Hematopoietic multipotent progenitor cell treated with erythropoietin and hydrocortisone succinate and interleukin-3 and kit ligand, for 4 days (in vitro differentiated cells): ENCODE measurements around the gene CPHXL2.

Experiments used
- DNase-seq: peaks from one replicate; pipeline ENCODE4 v3.0.0-alpha.2; 2015

CPHXL2 gene

DNA sequence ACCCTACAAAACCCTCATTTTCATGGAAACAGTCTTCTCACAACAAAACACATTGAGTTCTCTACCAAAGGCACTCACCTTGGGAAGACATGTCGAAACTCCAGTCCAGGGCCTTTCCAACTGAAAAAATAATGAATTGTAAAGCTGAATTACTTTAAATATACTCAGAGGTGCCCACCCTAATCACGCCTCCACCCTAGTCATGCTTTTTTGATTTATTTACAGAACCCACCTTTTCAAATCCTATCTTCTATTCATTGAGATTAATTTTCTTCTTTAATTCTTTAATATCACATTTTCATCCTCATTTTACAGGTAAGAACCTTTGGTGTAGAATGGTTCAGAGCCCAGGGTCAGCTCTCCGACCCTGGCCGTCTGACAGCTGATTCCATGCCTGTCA, at the start of gene CPHXL2:
CPHXL2 (minus strand) TSS at position 101 of the 400 bp plus-strand sequence; CDS start at position 91, 10 bp downstream.
- DNase-seq, result no peak

DNA sequence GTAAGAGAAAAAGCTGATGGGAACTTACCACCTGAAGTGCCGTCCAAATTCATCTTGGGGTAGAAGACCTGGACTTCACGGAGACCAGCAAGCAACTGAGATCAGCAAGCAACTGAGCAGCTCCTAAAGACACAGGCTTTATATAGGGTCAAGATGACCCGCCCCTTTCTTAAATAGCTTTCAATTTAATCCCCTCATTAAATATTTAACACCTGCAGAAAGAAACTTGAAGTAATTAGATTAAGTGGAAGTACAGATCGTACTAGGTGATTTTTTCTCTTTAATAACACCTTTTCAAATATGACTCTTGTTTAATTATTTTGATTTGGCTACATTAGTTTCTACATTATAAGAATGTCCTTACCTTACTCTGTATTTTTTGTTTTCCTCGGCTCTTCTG, 49.6 kb upstream of the CPHXL2 start, which contains the start of gene CPHXL:
CPHXL (minus strand) TSS at position 101 of the 400 bp plus-strand sequence; CDS start at position 53, 48 bp downstream.
- no peak for DNase-seq

DNA sequence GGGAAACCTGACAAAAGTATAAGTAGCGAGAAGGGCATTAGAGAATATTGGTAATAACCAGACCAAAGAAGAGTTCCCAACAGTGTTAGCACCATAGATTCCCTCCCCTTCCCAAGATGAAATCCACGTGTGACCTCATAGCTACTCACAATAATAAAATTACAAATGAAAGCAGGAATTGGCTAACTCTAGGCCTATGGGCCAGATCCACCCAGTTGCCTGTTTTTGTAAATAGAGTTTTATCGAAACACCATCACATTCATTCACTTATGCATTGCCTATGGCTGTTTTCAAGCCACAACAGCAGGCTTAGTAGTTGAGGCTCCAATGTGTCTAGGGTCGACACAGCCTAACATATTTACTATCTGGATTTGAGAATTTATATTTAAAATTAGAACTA, 41.6 kb upstream of the CPHXL2 start:
- no peak for DNase-seq

DNA sequence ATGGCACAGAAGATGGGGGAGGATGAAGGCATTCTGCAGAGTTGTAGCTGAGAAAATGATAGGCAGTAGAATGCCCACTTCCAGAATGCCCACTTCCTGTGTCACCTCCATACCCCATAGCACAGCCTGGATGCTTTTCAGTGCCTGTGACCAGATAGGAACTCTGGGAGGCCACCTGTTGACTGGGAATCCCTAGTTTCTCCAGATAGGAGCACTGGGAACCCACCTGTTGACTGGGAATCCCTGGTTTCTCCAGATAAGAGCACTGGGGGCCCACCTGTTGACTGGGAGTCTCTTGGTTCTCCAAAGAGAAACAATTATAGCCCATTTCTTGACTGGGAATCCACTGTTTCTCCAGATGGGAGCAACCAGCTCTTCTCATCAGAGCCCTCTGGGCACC, 37.9 kb upstream of the CPHXL2 start:
- DNase-seq, result no peak

DNA sequence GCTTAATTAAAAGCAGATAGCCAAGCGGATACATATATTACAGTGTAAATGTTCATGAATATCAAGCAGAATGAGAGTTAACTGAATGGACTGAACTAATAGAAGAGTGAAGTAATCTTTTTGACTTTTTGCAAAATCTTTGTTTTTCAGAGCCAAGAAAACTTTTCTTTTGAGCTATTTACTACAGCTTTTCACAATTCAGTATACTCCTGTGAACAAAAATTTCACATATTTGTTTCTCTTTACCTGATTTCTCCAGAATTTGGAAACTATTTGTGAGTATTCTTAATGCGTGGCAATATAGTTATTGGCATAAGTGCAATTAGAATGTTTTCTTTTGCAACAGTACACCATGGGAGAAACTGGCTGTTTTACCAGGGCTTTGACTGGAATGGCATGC, 33.5 kb upstream of the CPHXL2 start:
- peak; percentile 3 for DNase-seq

DNA sequence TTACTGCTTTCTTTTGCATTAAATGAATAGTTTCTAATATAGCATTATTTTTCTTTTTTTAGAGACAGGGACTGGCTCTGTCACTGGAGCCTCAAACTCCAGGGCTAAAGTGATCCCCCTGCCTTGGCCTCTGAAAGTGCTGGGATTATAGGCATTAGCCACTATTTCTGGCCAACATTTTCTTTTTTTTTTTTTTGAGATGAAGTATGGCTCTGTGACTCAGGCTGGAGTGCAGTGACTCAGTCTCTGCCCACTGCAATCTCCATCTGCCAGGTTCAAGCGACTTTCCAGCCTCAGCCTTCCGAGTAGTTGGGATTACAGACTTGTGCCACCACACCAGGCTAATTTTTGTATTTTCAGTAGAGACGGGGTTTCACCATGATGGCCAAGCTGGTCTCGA, 26.5 kb upstream of the CPHXL2 start:
- DNase-seq, result no peak

DNA sequence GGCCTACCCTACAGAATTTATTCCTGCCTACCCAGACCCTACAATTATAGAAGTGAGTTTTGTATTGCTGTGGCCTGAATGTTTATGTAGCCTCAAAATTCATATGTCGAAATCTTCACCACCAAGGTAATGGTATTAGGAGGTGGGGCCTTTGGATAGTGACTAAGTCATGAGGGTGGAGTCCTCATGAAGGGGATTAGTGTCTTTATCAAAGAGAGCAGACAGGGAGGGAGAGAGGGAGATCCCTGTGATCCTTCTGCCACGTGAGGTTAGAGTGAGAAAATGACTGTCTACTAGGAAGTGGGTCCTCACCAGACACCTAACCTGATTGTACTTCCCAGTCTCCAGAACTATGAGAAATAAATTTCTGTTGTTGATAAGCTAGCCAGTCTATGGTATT, 25.4 kb upstream of the CPHXL2 start:
- DNase-seq, result peak; percentile 44

DNA sequence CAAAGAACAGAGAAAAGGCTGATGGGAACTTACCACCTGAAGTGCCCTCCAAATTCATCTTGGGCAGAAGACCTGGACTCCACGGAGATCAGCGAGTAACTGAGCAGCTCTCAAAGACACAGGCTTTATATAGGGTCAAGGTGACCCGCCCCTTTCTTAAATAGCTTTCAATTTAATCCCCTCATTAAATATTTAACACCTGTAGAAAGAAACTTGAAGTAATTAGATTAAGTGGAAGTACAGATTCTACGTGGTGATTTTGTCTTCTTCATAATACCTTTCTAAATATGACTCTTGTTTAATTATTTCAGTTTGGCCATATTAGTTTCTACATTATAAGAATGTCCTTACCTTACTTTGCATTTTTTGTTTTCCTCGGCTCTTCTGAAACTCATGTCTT, 24.6 kb upstream of the CPHXL2 start, which contains the start of gene DUXB:
DUXB (minus strand) TSS at position 101 of the 400 bp plus-strand sequence; CDS start at position 58, 43 bp downstream.
- DNase-seq, result no peak

DNA sequence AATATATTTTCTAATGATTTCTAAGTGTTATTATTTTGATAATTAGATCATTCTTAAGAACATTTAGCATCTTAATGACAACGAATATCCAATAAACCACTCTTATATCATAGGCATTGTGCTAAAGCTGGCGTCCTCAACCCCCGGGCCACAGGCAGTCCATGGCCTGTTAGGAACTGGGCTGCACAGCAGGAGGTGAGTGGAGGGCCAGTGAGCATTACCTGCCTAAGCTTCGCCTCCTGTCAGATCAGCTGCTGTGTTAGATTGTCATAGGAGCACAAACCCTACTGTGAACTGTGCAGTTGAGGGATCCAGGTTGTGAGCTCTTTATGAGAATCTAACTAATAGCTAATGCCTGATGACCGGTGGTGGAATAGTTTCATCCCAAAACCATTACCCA, 20.8 kb upstream of the CPHXL2 start:
- DNase-seq, result no peak

DNA sequence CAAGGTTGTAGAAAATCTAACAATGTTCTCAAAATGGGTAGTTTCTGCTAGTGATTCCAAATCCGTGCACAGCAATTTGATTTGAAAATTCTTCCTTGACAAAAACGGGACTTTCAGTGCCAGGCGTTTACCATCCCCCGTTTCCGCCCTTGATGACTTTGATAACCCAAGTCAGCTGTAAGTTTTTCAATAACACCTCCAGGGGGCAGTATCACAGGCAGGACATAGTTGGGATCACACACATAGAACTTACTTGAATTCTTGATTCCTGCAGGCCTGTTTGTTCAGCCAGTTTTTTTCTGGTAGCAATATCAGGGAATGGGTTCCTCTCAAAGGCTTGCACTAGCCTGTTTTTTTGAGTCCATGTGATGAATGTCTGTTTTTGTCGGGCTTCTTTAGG, 18.9 kb upstream of the CPHXL2 start:
- DNase-seq, result peak; percentile 25

DNA sequence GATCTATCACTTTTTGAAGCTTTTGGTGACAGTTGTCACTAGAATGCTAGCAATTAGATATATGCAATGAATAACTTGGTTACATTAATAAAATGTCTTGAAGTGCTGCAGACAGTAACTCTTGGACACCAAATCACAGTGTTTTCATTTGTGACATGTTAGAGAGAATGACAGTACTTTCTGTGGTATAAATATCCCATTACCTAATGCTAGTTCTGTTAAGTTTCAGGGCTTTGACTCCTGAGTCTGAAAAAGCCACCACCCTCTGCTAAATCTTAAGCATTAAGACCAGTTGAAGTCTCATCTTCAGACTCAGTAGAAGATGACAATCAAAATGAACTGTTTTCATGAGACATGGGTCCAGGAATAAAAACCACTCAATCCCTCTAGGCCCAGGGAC, 10.6 kb upstream of the CPHXL2 start:
- DNase-seq, result no peak

DNA sequence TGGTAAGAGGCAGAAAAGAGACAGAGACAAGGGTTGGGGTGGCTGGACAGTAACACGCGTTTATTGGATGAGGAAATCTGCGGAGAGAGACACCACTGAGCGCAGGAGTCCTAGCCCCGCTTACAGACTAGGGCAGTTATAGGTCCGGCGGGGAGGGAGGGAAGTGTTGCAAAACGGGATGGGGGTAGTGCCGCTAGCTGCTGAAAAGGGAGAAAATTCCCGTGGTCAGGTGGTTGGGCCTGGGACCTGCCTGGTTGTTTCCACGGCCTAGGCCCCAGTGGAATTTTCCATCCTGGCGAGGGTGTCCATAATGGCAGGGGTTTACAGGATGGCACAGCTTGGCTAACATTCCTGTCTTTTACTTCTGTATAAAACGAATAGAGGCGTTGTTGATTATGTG, 5.5 kb upstream of the CPHXL2 start:
- DNase-seq, result no peak

DNA sequence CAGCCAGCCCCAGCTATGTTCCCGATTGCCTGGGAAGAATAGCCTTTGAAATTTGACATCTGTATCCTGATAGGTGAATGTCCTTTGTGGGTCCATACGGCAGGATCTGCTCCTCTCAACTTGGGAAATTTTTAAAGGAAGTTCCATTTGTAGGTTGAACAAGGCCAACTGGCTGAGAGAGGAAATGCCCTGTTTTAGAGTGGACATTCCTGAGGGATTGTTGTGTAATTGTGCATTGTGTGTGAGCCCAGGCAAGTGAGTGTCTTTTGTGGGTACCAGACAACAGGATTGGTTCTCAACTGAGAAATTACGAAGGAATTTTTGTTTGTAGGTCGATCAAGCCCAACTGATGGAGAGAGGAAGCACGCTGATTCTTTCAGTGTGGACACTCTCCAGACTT, 2.6 kb upstream of the CPHXL2 start:
- DNase-seq, result no peak

DNA sequence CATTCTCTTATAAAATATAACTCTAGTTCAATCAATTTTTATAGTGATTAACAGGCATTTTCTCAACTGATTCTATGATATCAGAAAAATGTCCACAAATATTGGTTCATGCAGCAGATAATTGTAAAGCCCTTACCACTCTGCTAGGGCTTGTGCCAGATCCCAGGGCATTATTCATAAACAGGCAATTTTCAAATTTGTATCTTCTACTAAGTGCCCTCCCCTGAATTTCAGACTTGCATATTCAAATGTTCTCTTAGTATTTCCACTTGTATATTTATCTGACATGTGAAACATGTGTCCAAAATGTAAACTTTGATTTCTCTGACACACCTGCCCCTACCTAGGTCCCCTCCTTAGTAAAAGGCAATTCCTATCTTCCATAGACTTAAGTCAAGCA, 9.3 kb downstream of the CPHXL2 start:
- no peak for DNase-seq

DNA sequence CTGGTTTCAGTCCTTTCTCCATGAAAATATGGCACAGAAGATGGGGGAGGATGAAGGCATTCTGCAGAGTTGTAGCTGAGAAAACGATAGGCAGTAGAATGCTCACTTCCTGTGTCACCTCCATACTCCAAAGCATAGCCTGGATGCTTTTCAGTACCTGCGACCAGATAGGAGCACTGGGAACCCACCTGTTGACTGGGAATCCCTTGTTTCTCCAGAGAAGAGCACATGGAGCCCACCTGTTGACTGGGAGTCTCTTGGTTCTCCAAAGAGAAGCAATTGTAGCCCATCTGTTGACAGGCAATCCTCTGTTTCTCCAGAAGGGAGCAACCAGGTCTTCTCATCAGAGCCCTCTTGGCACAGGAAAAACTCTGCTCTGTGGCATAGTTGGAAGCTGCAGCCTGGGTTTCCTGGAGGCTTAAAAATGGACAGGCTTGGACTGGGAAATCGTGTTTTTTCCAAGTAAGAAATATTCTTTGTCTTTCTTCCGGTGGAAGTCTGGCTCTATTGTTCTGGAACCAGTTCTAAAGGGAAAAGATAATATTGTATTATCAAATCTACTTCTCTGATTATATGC, 16.0 kb downstream of the CPHXL2 start:
- DNase-seq, result no peak

DNA sequence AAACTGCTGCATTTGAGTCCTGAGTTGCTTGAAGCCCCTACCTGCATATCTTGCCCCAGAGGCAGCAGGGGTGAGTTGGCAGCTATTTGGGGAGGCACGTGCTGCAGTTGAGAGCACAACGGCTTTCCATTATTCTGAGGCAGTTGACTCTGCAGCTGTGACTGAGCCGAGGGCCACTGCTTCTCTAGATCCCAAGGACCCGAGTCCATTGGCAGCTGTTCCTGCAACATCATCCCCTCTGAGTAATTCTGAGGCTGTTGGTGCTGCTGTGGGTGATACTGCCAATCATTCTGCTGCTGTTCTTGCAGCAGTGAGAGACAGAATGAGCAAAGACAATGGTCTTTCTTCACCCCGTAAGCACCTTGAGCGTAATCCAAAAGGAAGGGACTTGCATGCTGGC, 16.5 kb downstream of the CPHXL2 start:
- no peak for DNase-seq

DNA sequence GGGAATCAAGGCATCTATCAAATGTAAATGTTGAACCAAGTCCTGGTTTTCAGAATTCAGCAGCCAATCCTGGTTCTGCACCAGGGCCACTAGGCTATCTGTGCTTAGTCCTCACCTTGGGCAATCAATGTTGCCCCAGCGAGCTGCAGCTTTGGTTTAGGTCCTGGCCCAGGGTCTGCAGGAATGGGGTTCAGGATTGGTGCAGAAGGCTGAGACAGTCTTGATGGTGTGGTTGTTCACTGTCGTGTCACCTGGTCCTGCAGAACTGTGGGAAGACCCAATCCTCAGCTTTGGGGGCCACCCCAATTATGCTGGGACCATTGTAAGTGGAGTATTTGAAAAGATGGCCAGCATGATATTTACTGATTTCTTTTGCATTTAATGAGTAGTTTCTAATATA, 18.6 kb downstream of the CPHXL2 start:
- no peak for DNase-seq

DNA sequence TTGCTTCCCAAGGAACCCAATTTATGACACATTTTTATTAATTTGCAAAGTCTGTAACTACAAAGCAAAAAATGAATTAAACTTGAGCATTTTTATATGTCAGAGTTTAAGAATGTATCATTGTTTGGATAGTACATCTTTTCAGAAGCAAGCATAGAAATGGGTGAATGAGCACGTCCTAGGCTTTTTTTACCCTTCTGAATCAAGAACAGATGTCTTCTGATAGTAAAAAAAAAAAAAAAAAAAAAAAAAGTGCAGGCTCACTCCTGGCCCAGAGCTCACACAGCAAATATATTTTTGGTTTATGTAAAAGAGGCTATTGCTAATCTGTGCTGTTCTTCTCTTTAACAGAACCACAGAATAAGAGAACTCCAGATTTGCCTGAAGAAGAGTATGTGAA, 22.9 kb downstream of the CPHXL2 start:
- DNase-seq, result peak; percentile 13

DNA sequence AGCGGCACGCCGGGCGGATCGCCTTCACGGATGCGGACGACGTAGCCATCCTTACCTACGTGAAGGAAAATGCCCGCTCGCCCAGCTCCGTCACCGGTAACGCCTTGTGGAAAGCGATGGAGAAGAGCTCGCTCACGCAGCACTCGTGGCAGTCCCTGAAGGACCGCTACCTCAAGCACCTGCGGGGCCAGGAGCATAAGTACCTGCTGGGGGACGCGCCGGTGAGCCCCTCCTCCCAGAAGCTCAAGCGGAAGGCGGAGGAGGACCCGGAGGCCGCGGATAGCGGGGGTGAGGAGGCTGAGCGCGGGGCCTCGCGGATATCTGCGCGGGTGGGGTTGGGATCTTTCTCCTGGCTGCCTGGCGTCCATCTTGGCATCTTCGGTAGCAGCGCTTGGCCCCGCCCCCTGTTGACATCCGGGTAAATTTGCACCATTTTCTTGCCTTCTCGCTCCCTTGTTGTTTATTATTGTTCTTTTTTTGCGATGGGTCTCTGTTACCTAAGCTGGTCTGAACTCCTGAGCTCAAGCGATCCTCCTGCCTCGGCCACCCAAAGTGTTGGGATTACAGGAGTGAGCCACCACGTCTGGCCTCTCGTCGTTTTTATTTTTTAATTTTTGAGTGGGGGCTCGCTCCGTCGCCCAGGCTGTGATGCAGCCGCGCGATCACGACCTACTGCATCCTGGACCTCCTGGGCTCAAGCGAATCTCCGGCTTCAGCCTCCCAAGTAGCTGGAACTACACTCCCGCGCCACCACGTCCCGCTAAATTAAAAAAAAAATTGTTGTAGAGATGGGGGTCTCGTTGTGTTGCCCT, 28.3 kb downstream of the CPHXL2 start:
- peak; percentile 92 for DNase-seq

DNA sequence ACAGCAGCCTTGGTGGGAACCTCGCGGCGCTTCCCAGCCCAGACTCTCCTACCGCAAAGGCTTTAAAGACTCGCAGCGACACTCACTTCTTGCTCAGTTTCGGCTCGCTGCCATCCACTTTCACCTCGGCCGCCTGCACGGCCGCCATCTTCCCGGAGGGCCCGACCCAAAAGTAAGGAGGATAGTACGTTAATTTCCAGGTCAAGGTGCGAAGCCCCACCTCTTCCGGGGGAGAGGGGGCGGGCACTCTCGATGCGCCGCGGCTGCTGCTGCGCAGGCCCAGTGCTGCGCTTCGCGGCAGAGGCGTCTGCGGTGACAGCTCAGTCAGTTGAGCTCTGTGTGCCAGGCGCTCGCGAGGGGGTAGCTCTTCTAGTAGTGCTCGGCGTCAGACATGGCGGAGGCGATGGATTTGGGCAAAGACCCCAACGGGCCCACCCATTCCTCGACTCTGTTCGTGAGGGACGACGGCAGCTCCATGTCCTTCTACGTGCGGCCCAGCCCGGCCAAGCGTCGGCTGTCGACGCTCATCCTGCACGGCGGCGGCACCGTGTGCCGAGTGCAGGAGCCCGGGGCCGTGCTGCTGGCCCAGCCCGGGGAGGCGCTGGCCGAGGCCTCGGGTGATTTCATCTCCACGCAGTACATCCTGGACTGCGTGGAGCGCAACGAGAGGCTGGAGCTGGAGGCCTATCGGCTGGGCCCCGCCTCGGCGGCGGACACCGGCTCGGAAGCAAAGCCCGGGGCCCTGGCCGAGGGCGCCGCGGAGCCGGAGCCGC, 29.1 kb downstream of the CPHXL2 start, which contains the start of the genes KARS1 and TERF2IP:
KARS1 (minus strand) TSS at position 174 of the 773 bp plus-strand sequence; CDS start at position 148, 26 bp downstream.
TERF2IP (plus strand) TSS at position 282 of the 773 bp plus-strand sequence; CDS start at position 392, 110 bp downstream.
- peak; percentile 97 for DNase-seq

DNA sequence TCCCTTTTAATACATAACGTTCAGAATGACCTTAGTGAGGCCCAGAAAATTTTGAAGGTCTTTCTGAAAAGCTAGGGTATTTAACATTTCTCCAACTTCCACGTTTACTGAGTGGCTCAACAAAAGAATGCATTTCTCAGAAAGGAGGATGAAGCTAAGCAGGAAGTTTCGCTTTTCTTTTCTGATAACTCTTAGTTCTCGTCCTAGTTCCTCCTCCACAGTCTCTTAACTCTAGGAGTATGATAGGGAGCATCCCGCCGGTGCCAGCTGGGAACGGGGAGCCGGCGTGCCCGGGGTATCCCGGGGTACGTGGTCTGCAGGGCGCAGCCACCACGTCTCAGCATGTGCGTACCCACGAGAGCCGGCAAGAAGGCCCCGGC, 29.7 kb downstream of the CPHXL2 start:
- no peak for DNase-seq

DNA sequence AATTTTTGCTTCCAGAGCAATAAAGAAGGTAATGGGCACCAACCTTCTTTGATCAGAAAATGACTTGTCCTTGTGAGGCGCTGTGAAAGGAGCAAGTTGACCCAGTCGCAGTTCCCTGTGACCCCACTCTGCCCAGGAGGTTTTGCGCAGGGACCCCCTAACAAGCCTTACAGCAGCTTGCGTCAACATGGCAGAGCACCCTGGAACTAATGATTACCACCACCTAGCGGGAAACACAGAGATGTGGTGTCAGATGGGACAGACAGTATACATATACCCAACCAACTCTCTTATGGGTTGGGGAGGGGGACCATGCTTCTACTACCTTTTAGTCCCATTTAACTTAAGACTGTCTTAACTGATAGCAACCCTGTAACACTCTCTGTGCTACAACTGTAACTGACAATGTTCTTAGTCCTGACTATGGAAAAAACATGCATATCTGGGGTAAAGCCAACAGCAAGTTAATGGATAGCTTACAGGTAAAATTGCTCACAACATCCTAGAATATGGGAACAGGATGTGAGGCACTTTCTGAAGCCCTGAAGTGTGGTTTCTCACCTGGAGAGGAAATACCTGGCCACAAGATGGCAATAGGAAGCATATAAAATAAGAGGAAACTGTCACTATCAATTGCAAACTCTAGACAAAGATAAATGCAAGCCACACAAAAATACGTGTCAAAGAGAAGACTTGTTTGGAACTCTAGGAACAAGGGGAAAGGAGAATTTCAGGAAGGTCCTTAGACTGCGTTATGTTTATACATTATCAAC, 32.4 kb downstream of the CPHXL2 start:
- DNase-seq, result no peak

DNA sequence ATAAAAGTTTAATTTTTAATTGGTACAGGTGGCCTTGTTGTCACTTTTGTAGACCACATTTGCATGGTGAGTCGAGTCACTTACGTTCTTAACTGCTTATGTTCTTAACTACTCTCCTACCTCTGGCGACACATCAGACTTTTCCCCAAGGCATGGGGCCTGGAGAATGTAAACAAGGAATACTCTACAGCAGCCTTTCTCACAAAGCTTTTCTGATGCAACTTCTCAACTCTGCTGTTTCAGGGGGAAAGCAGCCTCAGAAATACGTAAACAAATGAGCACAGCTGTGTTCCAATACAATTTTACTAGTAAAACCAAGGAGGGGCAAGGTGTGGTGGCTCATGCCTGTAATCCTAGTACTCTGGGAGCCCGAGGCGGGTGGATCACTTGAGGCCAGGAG, 36.2 kb downstream of the CPHXL2 start:
- no peak for DNase-seq
